Uterus (tissue), 4 donors: ENCODE data around the gene PRKAR1A. TPM values are rescaled to one million over a fixed set of nuclear protein-coding genes. Genes with fewer than 3 reads are reported as not detected.

Experiments
- DNase-seq, 2 donors: peaks; one replicate each; pipeline ENCODE4 v3.0.0-alpha.2; 2019 to 2020
- H3K27ac ChIP-seq, 2 donors: fragments of 200-600 bp; sonication (generic); 1 replicate in 1 of 2; 2 replicates in 1 of 2; pipeline ENCODE4 v1.5.1; 2016 to 2018
- H3K27me3 ChIP-seq, 2 donors: fragments of 200-600 bp; sonication (generic); one replicate each; pipeline ENCODE4 v1.5.1; 2018 to 2019; ENCODE audit warnings: control low read depth in 1 of 2
- H3K36me3 ChIP-seq, 2 donors: fragments of 200-600 bp; sonication (generic); one replicate each; pipeline ENCODE4 v1.5.1; 2019; ENCODE audit warnings: control low read depth in 1 of 2
- H3K4me1 ChIP-seq, 2 donors: fragments of 200-600 bp; sonication (generic); one replicate each; pipeline ENCODE4 v1.5.1; 2018 to 2019; ENCODE audit warnings: control low read depth in 1 of 2
- H3K4me3 ChIP-seq, 2 donors: fragments of 200-600 bp; sonication (generic); 1 replicate in 1 of 2; 2 replicates in 1 of 2; pipeline ENCODE4 v1.5.1; 2018 to 2019; ENCODE audit warnings: mild to moderate bottlenecking in 1 of 2
- H3K9me3 ChIP-seq, 2 donors: fragments of 200-600 bp; sonication (generic); one replicate each; pipeline ENCODE4 v1.5.1; 2019; ENCODE audit warnings: control low read depth in 1 of 2
- POLR2A ChIP-seq, 2 donors: fragments of 450-650 bp; IDR thresholded peaks; one replicate each; pipeline ENCODE4 v1.6.1; 2016; ENCODE audit warnings: antibody characterized with exemption in 2 of 2, mild to moderate bottlenecking in 1 of 2, moderate library complexity in 1 of 2
- intact Hi-C: fragments of 100-400 bp; cut with DNase I; formaldehyde crosslinking; loops from one replicate; pipeline ENCODE4 v1.15.1; 2023; ENCODE audit warnings: low total_unique reads
- total RNA-seq, 4 donors: library from RNA; depleted of rRNA in 3 of 4; stranded (reverse); fragments of >200 nt in 3 of 4; gene quantifications; one replicate each; pipeline versions ENCODE4 v1.1.0 to v1.2.4, GENCODE V29; 2014 to 2023
- TF ChIP-seq, protein P1 (sequence below), 4 experiments: fragments of 200-600 bp in 2 of 4; fragments of 450-650 bp in 2 of 4; sonication (generic) in 2 of 4; IDR thresholded peaks; one replicate each; pipeline ENCODE4 v1.5.1; 2016 to 2019; ENCODE audit warnings: antibody characterized with exemption in 4 of 4, mild to moderate bottlenecking in 2 of 4, moderate library complexity in 1 of 4
- donor health status: DM: yes; HTN: yes; CAD: no.

Gene PRKAR1A
- total RNA-seq, 4 donors from 2014 or later = 171 to 532 (median 388) TPM

DNA sequence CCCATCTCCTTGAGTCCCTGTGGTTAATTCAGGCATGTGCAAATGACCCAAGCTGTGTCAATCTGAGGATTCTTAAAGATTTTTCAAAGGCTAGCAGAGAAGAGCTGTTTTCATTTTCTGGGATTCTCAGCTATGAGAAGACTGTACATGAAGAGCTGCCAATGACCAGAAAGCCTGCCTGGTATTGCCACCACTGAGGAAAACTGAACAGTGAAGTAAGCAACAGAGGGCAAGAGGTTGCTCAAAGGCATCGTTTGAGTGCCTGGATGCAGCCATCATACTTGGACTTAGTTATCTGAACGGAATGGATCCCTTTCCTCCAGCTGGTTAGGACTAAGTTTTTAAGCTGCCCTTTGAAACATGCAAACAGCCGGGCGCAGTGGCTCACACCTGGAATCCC lies 50.5 kb downstream of the PRKAR1A start:
- no peaks in the 10 kb centered on the region for H3K9me3 ChIP-seq
- peaks cover 6 to 12% of the 10 kb centered on the region in 2 donors for H3K4me1 ChIP-seq
- no peak overlapping the region for H3K27ac ChIP-seq
- no peaks in the 10 kb centered on the region for H3K27me3 ChIP-seq
- no peak overlapping the region for H3K4me3 ChIP-seq
- DNase-seq = no peak
- TF ChIP-seq POLR2A (IDR thresholded peaks at IDR 0.05) = no peak
- TF ChIP-seq, protein P1, sequence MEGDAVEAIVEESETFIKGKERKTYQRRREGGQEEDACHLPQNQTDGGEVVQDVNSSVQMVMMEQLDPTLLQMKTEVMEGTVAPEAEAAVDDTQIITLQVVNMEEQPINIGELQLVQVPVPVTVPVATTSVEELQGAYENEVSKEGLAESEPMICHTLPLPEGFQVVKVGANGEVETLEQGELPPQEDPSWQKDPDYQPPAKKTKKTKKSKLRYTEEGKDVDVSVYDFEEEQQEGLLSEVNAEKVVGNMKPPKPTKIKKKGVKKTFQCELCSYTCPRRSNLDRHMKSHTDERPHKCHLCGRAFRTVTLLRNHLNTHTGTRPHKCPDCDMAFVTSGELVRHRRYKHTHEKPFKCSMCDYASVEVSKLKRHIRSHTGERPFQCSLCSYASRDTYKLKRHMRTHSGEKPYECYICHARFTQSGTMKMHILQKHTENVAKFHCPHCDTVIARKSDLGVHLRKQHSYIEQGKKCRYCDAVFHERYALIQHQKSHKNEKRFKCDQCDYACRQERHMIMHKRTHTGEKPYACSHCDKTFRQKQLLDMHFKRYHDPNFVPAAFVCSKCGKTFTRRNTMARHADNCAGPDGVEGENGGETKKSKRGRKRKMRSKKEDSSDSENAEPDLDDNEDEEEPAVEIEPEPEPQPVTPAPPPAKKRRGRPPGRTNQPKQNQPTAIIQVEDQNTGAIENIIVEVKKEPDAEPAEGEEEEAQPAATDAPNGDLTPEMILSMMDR (IDR thresholded peaks at IDR 0.05) = no peak
- intact Hi-C loops = no loop called here
- no peaks in the 10 kb centered on the region for H3K36me3 ChIP-seq

GRCh38 chr17:68564415-68565111 lies 52.3 kb downstream of the PRKAR1A start:
- intact Hi-C loops = no loop called here

GRCh38 chr17:68565661-68566441 lies 53.6 kb downstream of the PRKAR1A start:
- peaks cover 6 to 12% of the 10 kb centered on the region in 2 donors for H3K4me1 ChIP-seq
- H3K9me3 ChIP-seq = no peaks in the 10 kb centered on the region
- H3K27me3 ChIP-seq = no peaks in the 10 kb centered on the region
- no peaks in the 10 kb centered on the region for H3K36me3 ChIP-seq
- intact Hi-C loops = no loop called here
- no peak for TF ChIP-seq POLR2A (IDR thresholded peaks at IDR 0.05)
- TF ChIP-seq, protein P1 (IDR thresholded peaks at IDR 0.05) = no peak
- H3K4me3 ChIP-seq = no peak overlapping the region
- H3K27ac ChIP-seq = peak overlapping the region; percentile 53 to 62
- DNase-seq = peak in 1 of 2 donors; percentile 41

More at GRCh38 chr17:68564415-68565111, 52.3 kb downstream of the PRKAR1A start:
- Histone ChIP-seq H3K36me3 (no peaks in the 10 kb centered on the region), H3K9me3 (no peaks in the 10 kb centered on the region), H3K27ac (no peak overlapping the region), H3K4me1 (peaks cover 6 to 12% of the 10 kb centered on the region in 2 donors), H3K4me3 (no peak overlapping the region), H3K27me3 (no peaks in the 10 kb centered on the region)
- TF ChIP-seq POLR2A (IDR thresholded peaks at IDR 0.05) = no peak
- TF ChIP-seq, protein P1 (IDR thresholded peaks at IDR 0.05) = no peak
- no peak for DNase-seq

DNA sequence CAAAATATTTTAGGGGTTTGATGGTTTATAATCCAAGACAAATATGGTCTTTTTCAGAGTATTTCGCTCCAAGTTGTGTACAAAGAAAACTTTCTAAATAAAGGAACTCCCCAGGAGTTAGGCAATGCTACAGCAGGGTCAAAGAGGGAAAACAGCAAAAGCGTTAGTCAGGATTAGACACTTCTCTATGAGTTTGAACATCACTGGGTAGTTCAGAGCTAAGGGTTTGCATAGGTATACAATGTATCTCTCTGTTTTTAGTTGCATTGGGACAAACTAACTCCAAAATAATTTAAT lies 54.2 kb downstream of the PRKAR1A start:
- intact Hi-C loops = no loop called here
- Histone ChIP-seq H3K9me3 (no peaks in the 10 kb centered on the region), H3K4me1 (peaks cover 6 to 12% of the 10 kb centered on the region in 2 donors), H3K4me3 (no peak overlapping the region), H3K27me3 (no peaks in the 10 kb centered on the region), H3K36me3 (no peaks in the 10 kb centered on the region), H3K27ac (peak overlapping the region; percentile 62 to 65)
- TF ChIP-seq POLR2A (IDR thresholded peaks at IDR 0.05) = no peak
- TF ChIP-seq, protein P1 (IDR thresholded peaks at IDR 0.05) = no peak
- DNase-seq = no peak

DNA sequence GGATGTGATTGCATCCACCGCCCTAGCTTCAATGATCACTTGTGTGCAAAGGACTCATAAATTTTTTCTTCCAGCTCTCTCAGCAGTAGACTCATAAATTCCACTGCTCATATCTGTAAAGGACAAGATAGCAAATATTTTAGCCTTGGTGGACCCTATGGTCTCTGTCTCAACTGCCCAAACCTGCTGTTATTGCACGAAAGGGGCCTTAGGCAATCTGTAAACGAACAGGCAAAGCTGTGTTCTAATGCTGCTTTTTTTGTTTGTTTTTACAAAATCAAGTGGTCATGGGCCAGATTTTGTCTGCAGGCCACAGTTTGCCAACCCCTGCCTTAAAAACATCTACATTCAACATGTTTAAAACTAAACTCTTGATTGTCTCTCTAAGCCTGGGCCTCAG lies 54.8 kb downstream of the PRKAR1A start:
- DNase-seq = no peak
- H3K27ac ChIP-seq = peak overlapping the region; percentile 62 to 65
- no peak for TF ChIP-seq POLR2A (IDR thresholded peaks at IDR 0.05)
- TF ChIP-seq, protein P1 (IDR thresholded peaks at IDR 0.05) = no peak

More for the DNA sequence above, 54.8 kb downstream of the PRKAR1A start:
- intact Hi-C loops = no loop called here
- no peaks in the 10 kb centered on the region for H3K36me3 ChIP-seq
- H3K4me1 ChIP-seq = peaks cover 6 to 12% of the 10 kb centered on the region in 2 donors
- H3K27me3 ChIP-seq = no peaks in the 10 kb centered on the region
- no peaks in the 10 kb centered on the region for H3K9me3 ChIP-seq
- H3K4me3 ChIP-seq = no peak overlapping the region
